K562 (cell line): ENCODE results near the gene TEX35. TPM values are rescaled to one million over a fixed set of nuclear protein-coding genes. Genes with fewer than 3 reads are reported as not detected.

Experiments
- ATAC-seq: fragments of 200-7000 bp; cut with Tn5 transposase; 3 replicates; pipeline ENCODE4 v1.9.1; 2020; ENCODE audit warnings: moderate library complexity
- BruUV-seq: library from RNA; stranded (reverse); fragments of 400-500 nt; replicated peaks from 2 replicates; lab custom pipeline; 2021; lab: Mats Ljungman, UMichigan
- CTCF ChIA-PET: fragments of 300-600 bp; formaldehyde crosslinking; extraction: SDS; loops from one replicate; lab custom pipeline; 2021; ENCODE audit warnings: low intra/inter-chr PET ratio; lab: Yijun Ruan, JAX
- POLR2A ChIA-PET: fragments of 300-600, 350-650 bp; sonication (Branson Sonifier 250); formaldehyde crosslinking; extraction: SDS; loops from one replicate; lab custom pipeline; 2021; ENCODE audit warnings: antibody characterized with exemption, inconsistent platforms; lab: Yijun Ruan, JAX
- DNase-seq, 4 experiments: peaks; one replicate each; pipeline versions ENCODE4 v3.0.0 to v3.0.0-alpha.2; 2011 to 2018; ENCODE audit warnings: low spot score in 3 of 4, mixed read lengths in 3 of 4; ENCODE audit errors: extremely low read depth in 1 of 4
- FAIRE-seq: peaks from 2 replicates; lab custom pipeline; 2011; peaks lifted over from hg19 to GRCh38; lab: Jason Lieb, UNC
- H2AFZ ChIP-seq: 2 replicates; pipeline ENCODE4 v1.6.0; 2011; ENCODE audit warnings: low read depth, low read length, control low read depth, inconsistent platforms
- H3K27ac ChIP-seq: fragments of 200-600 bp; 3 replicates; pipeline ENCODE4 v1.8.0; 2011; ENCODE audit warnings: low read depth, mild to moderate bottlenecking, control low read depth, inconsistent platforms, low read length, moderate library complexity, mixed read lengths; ENCODE audit errors: extremely low read depth
- H3K27me3 ChIP-seq, 2 experiments: fragments of 300-600 bp in 1 of 2; 2 replicates in 1 of 2; 3 replicates in 1 of 2; pipeline versions ENCODE4 v1.6.0 to v1.8.0; 2011; ENCODE audit warnings: inconsistent platforms in 2 of 2, low read length in 2 of 2, mild to moderate bottlenecking in 1 of 2, mixed read lengths in 1 of 2, moderate library complexity in 1 of 2; ENCODE audit not compliant: control insufficient read depth in 2 of 2, insufficient read depth in 2 of 2
- H3K36me3 ChIP-seq: fragments of 300-600 bp; 3 replicates; pipeline ENCODE4 v1.8.0; 2011; ENCODE audit warnings: mild to moderate bottlenecking, low read length, inconsistent platforms; ENCODE audit not compliant: control insufficient read depth, insufficient read depth
- H3K4me1 ChIP-seq, 2 experiments: fragments of 200-600 bp in 1 of 2; replicated peaks in 1 of 2; 2 replicates in 1 of 2; 3 replicates in 1 of 2; pipeline versions ENCODE4 v1.5.1 to v1.8.0; 2011; ENCODE audit warnings: inconsistent platforms in 2 of 2, low read length in 2 of 2, mild to moderate bottlenecking in 1 of 2, mixed read lengths in 1 of 2, moderate library complexity in 1 of 2; ENCODE audit not compliant: control insufficient read depth in 2 of 2, insufficient read depth in 2 of 2
- H3K4me2 ChIP-seq: 2 replicates; pipeline ENCODE4 v1.6.1; 2011; ENCODE audit warnings: low read length, control low read depth, inconsistent platforms, mixed read lengths; ENCODE audit not compliant: insufficient read depth
- H3K4me3 ChIP-seq: fragments of 200-600 bp; sonication (generic), shearing (Covaris generic); 2 replicates; pipeline ENCODE4 v1.5.1; 2016; ENCODE audit warnings: control low read depth, inconsistent platforms
- H3K79me2 ChIP-seq: fragments of 200-600 bp; 3 replicates; pipeline ENCODE4 v1.8.0; 2011; ENCODE audit warnings: low read length, inconsistent platforms; ENCODE audit not compliant: control insufficient read depth, insufficient read depth
- H3K9ac ChIP-seq, 2 experiments: 2 replicates each; pipeline versions ENCODE4 v1.6.0 to v1.6.1; 2011; ENCODE audit warnings: low read depth in 2 of 2, low read length in 2 of 2, control low read depth in 1 of 2, inconsistent platforms in 1 of 2, mild to moderate bottlenecking in 1 of 2, mixed read lengths in 1 of 2; ENCODE audit not compliant: insufficient read depth in 1 of 2
- H3K9me1 ChIP-seq: one replicate; pipeline ENCODE4 v1.6.0; 2011; ENCODE audit warnings: inconsistent platforms, mild to moderate bottlenecking, low read length, moderate library complexity; ENCODE audit not compliant: control insufficient read depth, insufficient read depth
- H3K9me3 ChIP-seq: replicated peaks from 2 replicates; pipeline ENCODE4 v1.5.1; 2011; ENCODE audit warnings: low read depth, low read length, inconsistent platforms; ENCODE audit not compliant: control insufficient read depth, insufficient read depth
- H4K20me1 ChIP-seq: replicated peaks from 2 replicates; pipeline ENCODE4 v1.6.1; 2011; ENCODE audit warnings: low read length, inconsistent platforms, mixed read lengths; ENCODE audit not compliant: control insufficient read depth, insufficient read depth
- ARHGAP35 ChIP-seq: fragments of 450-650 bp; IDR thresholded peaks from 2 replicates; pipeline ENCODE4 v1.6.1; 2018; ENCODE audit not compliant: partially characterized antibody
- BRD9 ChIP-seq: fragments of 450-650 bp; IDR thresholded peaks from 2 replicates; pipeline ENCODE4 v1.6.1; 2018; ENCODE audit warnings: low read depth; ENCODE audit not compliant: partially characterized antibody
- IFI16 ChIP-seq: fragments of 250-450 bp; sonication (Bioruptor Pico); IDR thresholded peaks from 2 replicates; pipeline ENCODE4 v2.1.2; 2022; ENCODE audit warnings: mild to moderate bottlenecking, inconsistent platforms
- KLF13 ChIP-seq: fragments of 450-650 bp; IDR thresholded peaks from 2 replicates; pipeline ENCODE4 v1.6.1; 2016; ENCODE audit warnings: missing genetic modification characterization, low read depth, mild to moderate bottlenecking, missing compliant biosample characterization, moderate library complexity, borderline replicate concordance
- MTA3 ChIP-seq: fragments of 450-650 bp; formaldehyde crosslinking; IDR thresholded peaks from 2 replicates; pipeline ENCODE4 v1.6.1; 2017; ENCODE audit warnings: mild to moderate bottlenecking, borderline replicate concordance
- MTF1 ChIP-seq: fragments of 250-450 bp; sonication (Bioruptor Pico); IDR thresholded peaks from 2 replicates; pipeline ENCODE4 v1.9.0; 2021; ENCODE audit warnings: moderate library complexity, mild to moderate bottlenecking, inconsistent platforms, borderline replicate concordance
- NCOA2 ChIP-seq, 2 experiments: fragments of 450-650 bp; IDR thresholded peaks; 2 replicates each; pipeline ENCODE4 v1.6.1; 2018; ENCODE audit warnings: mild to moderate bottlenecking in 2 of 2, moderate library complexity in 1 of 2; ENCODE audit not compliant: partially characterized antibody in 2 of 2
- NFE2L1 ChIP-seq: fragments of 450-650 bp; IDR thresholded peaks from 2 replicates; pipeline ENCODE4 v1.6.1; 2016; ENCODE audit warnings: missing genetic modification characterization, low read depth, mild to moderate bottlenecking, missing compliant biosample characterization, moderate library complexity, borderline replicate concordance
- RB1 ChIP-seq: fragments of 450-650 bp; IDR thresholded peaks from 2 replicates; pipeline ENCODE4 v1.6.1; 2017; ENCODE audit warnings: low read depth, mild to moderate bottlenecking
- RUNX1 ChIP-seq: sonication (generic); IDR thresholded peaks from 2 replicates; pipeline ENCODE4 v1.6.1; 2016; ENCODE audit warnings: antibody characterized with exemption, low read depth
- SIN3A ChIP-seq, 2 experiments: fragments of 150-350 bp in 1 of 2; IDR thresholded peaks; 2 replicates each; pipeline ENCODE4 v1.6.1; 2011 to 2016; ENCODE audit warnings: borderline replicate concordance in 2 of 2, low read depth in 2 of 2, low read length in 2 of 2, mild to moderate bottlenecking in 2 of 2, moderate library complexity in 2 of 2; ENCODE audit not compliant: control insufficient read depth in 1 of 2
- SRSF9 ChIP-seq: fragments of 200-400 bp; formaldehyde crosslinking; IDR thresholded peaks from 2 replicates; pipeline ENCODE4 v1.6.1; 2017; ENCODE audit warnings: low read depth, low read length, borderline replicate concordance
- TEAD4 ChIP-seq, 2 experiments: sonication (generic) in 1 of 2; formaldehyde crosslinking in 1 of 2; IDR thresholded peaks; 2 replicates each; pipeline versions ENCODE4 v1.6.1 to v1.8.0; 2012 to 2022; ENCODE audit warnings: borderline replicate concordance in 1 of 2, inconsistent platforms in 1 of 2, low read length in 1 of 2, mild to moderate bottlenecking in 1 of 2, missing genetic modification reagents in 1 of 2
- ZNF583 ChIP-seq: fragments of 250-450 bp; sonication (Bioruptor Pico); IDR thresholded peaks from 2 replicates; pipeline ENCODE4 v1.4.0; 2020
- ZNF586 ChIP-seq: fragments of 450-650 bp; formaldehyde crosslinking; conservative IDR thresholded peaks from 2 replicates; pipeline ENCODE4 v1.4.0; 2020; ENCODE audit warnings: mild to moderate bottlenecking, moderate library complexity
- ZNF77 ChIP-seq: fragments of 250-450 bp; sonication (Bioruptor Pico); IDR thresholded peaks from 2 replicates; pipeline ENCODE4 v1.5.0; 2020
- WGBS: fragments of 100-300 bp; shearing (Covaris generic); methylation state at CpG from one replicate; pipeline ENCODE4 v1.1.6; 2016; ENCODE audit warnings: low coverage, mixed read lengths; ENCODE audit not compliant: insufficient coverage; ENCODE audit errors: missing lambda C conversion rate; 5-methylcytosine and 5-hydroxymethylcytosine counted together
- in situ Hi-C: fragments of 300-500 bp; cut with MboI; formaldehyde crosslinking; loops from 4 replicates; pipeline ENCODE4 v1.15.0; 2018; ENCODE audit warnings: inconsistent platforms, mixed read lengths
- intact Hi-C: fragments of 100-400 bp; cut with micrococcal nuclease; formaldehyde crosslinking; loops from 2 replicates; pipeline ENCODE4 v1.14.2; 2022
- polyA plus RNA-seq, 8 experiments: library from polyadenylated mRNA; depleted of rRNA in 4 of 8; stranded (reverse) in 5 of 8; unstranded in 3 of 8; fragments of >200 nt; fragmentation: Nextera tagmentation in 2 of 8; fragmentation: Illumina TruSeq in 1 of 8; extraction: Ambion mirVana in 2 of 8; extraction: Trizol in 1 of 8; gene quantifications; 2 replicates each; pipeline versions ENCODE4 v1.2.1 to v1.2.3, GENCODE V29; 2011 to 2014; ENCODE audit warnings: inconsistent platforms in 1 of 8, missing spikeins in 1 of 8
- total RNA-seq, 7 experiments: library from RNA; depleted of rRNA in 6 of 7; stranded (reverse); fragments of >200 nt in 6 of 7; fragmentation: Illumina TruSeq in 2 of 7; extraction: Trizol in 2 of 7; gene quantifications; 2 replicates each; pipeline versions ENCODE4 v1.2.1 to v1.2.3, GENCODE V29; 2011 to 2021; ENCODE audit warnings: low replicate concordance in 1 of 7

TEX35 gene
- total and polyA plus RNA-seq, 9 of the 15 experiments (the other 6 are each of a cell fraction or from before 2014, with no cell fraction given), result not detected

GRCh38 chr1:178528953-178529335 is 16.0 kb downstream of the TEX35 start:
- Histone ChIP-seq H2AFZ (no peak overlapping the region), H3K27ac (no peak overlapping the region), H3K9ac (no peak overlapping the region), H3K79me2 (no peaks in the 10 kb centered on the region), H3K4me2 (no peak overlapping the region), H3K9me3 (no peaks in the 10 kb centered on the region), H3K4me3 (no peak overlapping the region), H3K4me1 (no peaks in the 10 kb centered on the region), H4K20me1 (0 out of 2 replicates have a peak, but pooled peaks cover 3% of the 10 kb centered on the region), H3K36me3 (no peaks in the 10 kb centered on the region), H3K9me1 (no peaks in the 10 kb centered on the region), H3K27me3 (peaks cover 0 to 20% of the 10 kb centered on the region in 2 experiments; a peak in 1 of 5 replicates)
- POLR2A ChIA-PET, result interaction anchor here (1.0 kb wide), 1 partner anchor 40 kb away, joined by 3 read pairs; no protein-coding TSS in a partner anchor
- CTCF ChIA-PET, result no interaction called here
- DNase-seq (no peak), ATAC-seq (no peak), FAIRE-seq (no peak)
- BruUV-seq, result no TSS peak
- intact Hi-C loops, result no loop called here
- WGBS, result 0% methylated on average over 4 of the region's 4 CpGs
- in situ Hi-C loops, result loop anchor here (25.0 kb wide), 1 partner anchor 833 kb away; the partner anchor contains the start of gene AXDND1
- no peak for TF ChIP-seq NCOA2 (IDR thresholded peaks at IDR 0.05; ENCODE audit: partially characterized antibody in 2 of 2)
- no peak for TF ChIP-seq KLF13 (tag)

- in situ Hi-C loops, result loop anchor here (5.0 to 25.0 kb wide), 3 partner anchors 233 to 833 kb away; partner anchors contain the start of gene AXDND1
- WGBS, result 0% methylated on average over 8 of the region's 8 CpGs
- CTCF ChIA-PET, result no interaction called here
- TF ChIP-seq ZNF583 (CRISPR knock-in tag) (no peak), ZNF77 (CRISPR knock-in tag) (no peak), NFE2L1 (no peak), RB1 (no peak), MTA3 (no peak), MTF1 (CRISPR knock-in tag) (no peak), TEAD4 (IDR thresholded peaks at IDR 0.05; ENCODE audit: low read length) (no peak), TEAD4 (CRISPR knock-in tag; IDR thresholded peaks at IDR 0.05; ENCODE audit: borderline replicate concordance) (no peak), ZNF586 (CRISPR knock-in tag) (no peak), BRD9 (no peak), RUNX1 (no peak), IFI16 (CRISPR knock-in tag) (no peak), ARHGAP35 (no peak), SIN3A (IDR thresholded peaks at IDR 0.05; ENCODE audit: borderline replicate concordance in 2 of 2, control insufficient read depth in 1 of 2, low read depth in 2 of 2, low read length in 2 of 2) (no peak), SRSF9 (no peak)
Observed at GRCh38 chr1:178529364-178530036, 16.6 kb downstream of the TEX35 start.

More at GRCh38 chr1:178529364-178530036, 16.6 kb downstream of the TEX35 start:
- Histone ChIP-seq H3K27ac (no peak overlapping the region), H3K9ac (no peak overlapping the region), H3K36me3 (no peaks in the 10 kb centered on the region), H3K9me3 (no peaks in the 10 kb centered on the region), H3K4me2 (no peak overlapping the region), H3K4me3 (no peak overlapping the region), H2AFZ (no peak overlapping the region), H3K79me2 (no peaks in the 10 kb centered on the region), H3K9me1 (no peaks in the 10 kb centered on the region), H4K20me1 (0 out of 2 replicates have a peak, but pooled peaks cover 3% of the 10 kb centered on the region), H3K27me3 (peaks cover 0 to 25% of the 10 kb centered on the region in 2 experiments; a peak in 1 of 5 replicates), H3K4me1 (no peaks in the 10 kb centered on the region)
- intact Hi-C loops, result no loop called here
- POLR2A ChIA-PET, result interaction anchor here (0.6 to 1.0 kb wide), 2 partner anchors 41 to 182 kb away, joined by 3 read pairs; no protein-coding TSS in a partner anchor
- FAIRE-seq (no peak), DNase-seq (no peak), ATAC-seq (no peak)
- BruUV-seq, result no TSS peak
